OCI-LY7 (cell line): ENCODE results near the gene NOD1. TPM values are rescaled to one million over a fixed set of nuclear protein-coding genes. Genes with fewer than 3 reads are reported as not detected.

Experiments
- BruUV-seq: library from RNA; stranded (reverse); fragments of 400-500 nt; replicated peaks from 2 replicates; lab custom pipeline; 2021; lab: Mats Ljungman, UMichigan
- CTCF ChIA-PET: fragments of 300-600 bp; sonication (Branson Sonifier 250); formaldehyde crosslinking; loops from one replicate; lab custom pipeline; 2022; ENCODE audit warnings: antibody characterized with exemption; ENCODE audit not compliant: unreplicated experiment; lab: Charles Lee
- POLR2A ChIA-PET: fragments of 300-600 bp; sonication (Branson Sonifier 250); formaldehyde crosslinking; loops from one replicate; lab custom pipeline; 2022; ENCODE audit warnings: antibody characterized with exemption; lab: Charles Lee
- DNase-seq: peaks from one replicate; pipeline ENCODE4 v3.0.0-alpha.2; 2015; ENCODE audit warnings: low spot score
- H2AFZ ChIP-seq: fragments of 200-600 bp; sonication (generic), shearing (Covaris generic); 2 replicates; pipeline ENCODE4 v1.6.1; 2014; ENCODE audit warnings: mild to moderate bottlenecking, antibody characterized with exemption, low read length, moderate library complexity
- H3K27ac ChIP-seq: fragments of 200-600 bp; sonication (generic); 2 replicates; pipeline ENCODE4 v1.5.1; 2014; ENCODE audit warnings: mixed run types, low read depth, mild to moderate bottlenecking, moderate library complexity, low read length, inconsistent platforms; ENCODE audit not compliant: poor library complexity, severe bottlenecking
- H3K36me3 ChIP-seq: fragments of 200-600 bp; sonication (generic); 2 replicates; pipeline ENCODE4 v1.6.1; 2014; ENCODE audit warnings: mild to moderate bottlenecking, antibody characterized with exemption, low read length, moderate library complexity, mixed read lengths; ENCODE audit not compliant: insufficient read depth
- H3K4me1 ChIP-seq: fragments of 200-600 bp; sonication (generic); 2 replicates; pipeline ENCODE4 v1.5.1; 2014; ENCODE audit warnings: mild to moderate bottlenecking, low read length; ENCODE audit not compliant: insufficient read depth, poor library complexity, severe bottlenecking
- H3K4me2 ChIP-seq: fragments of 200-600 bp; sonication (generic); 2 replicates; pipeline ENCODE4 v1.6.1; 2014; ENCODE audit warnings: mild to moderate bottlenecking, low read length
- H3K4me3 ChIP-seq: fragments of 200-600 bp; sonication (generic); 2 replicates; pipeline ENCODE4 v1.5.1; 2014; ENCODE audit warnings: mild to moderate bottlenecking, low read depth, low read length; ENCODE audit not compliant: poor library complexity, severe bottlenecking
- H3K79me2 ChIP-seq: fragments of 200-600 bp; sonication (generic); 2 replicates; pipeline ENCODE4 v1.6.1; 2016; ENCODE audit warnings: low read depth, mild to moderate bottlenecking, low read length, moderate library complexity, mixed read lengths; ENCODE audit not compliant: insufficient read depth
- H3K9me2 ChIP-seq: fragments of 200-600 bp; sonication (generic); 2 replicates; pipeline ENCODE4 v1.6.1; 2016; ENCODE audit warnings: mild to moderate bottlenecking, low read length, mixed read lengths; ENCODE audit not compliant: insufficient read depth
- H3K9me3 ChIP-seq: fragments of 200-600 bp; sonication (generic); 2 replicates; pipeline ENCODE4 v1.6.1; 2014; ENCODE audit warnings: mild to moderate bottlenecking, mixed run types, low read length, mixed read lengths
- H4K20me1 ChIP-seq: fragments of 200-600 bp; sonication (generic); 2 replicates; pipeline ENCODE4 v1.6.1; 2014; ENCODE audit warnings: mild to moderate bottlenecking, antibody characterized with exemption, low read length, moderate library complexity, mixed read lengths; ENCODE audit not compliant: insufficient read depth
- CTCF ChIP-seq: fragments of 200-600 bp; sonication (generic); conservative IDR thresholded peaks from 2 replicates; pipeline ENCODE4 v1.5.1; 2014; ENCODE audit warnings: mild to moderate bottlenecking, antibody characterized with exemption, low read length, moderate library complexity, mixed read lengths
- EZH2phosphoT487 ChIP-seq: fragments of 200-600 bp; sonication (generic); IDR thresholded peaks from 2 replicates; pipeline ENCODE4 v1.6.1; 2018; ENCODE audit warnings: low read depth, borderline replicate concordance, mild to moderate bottlenecking, mixed run types, antibody characterized with exemption, low read length, moderate library complexity, mixed read lengths
- intact Hi-C: fragments of 100-400 bp; cut with micrococcal nuclease; formaldehyde crosslinking; loops from one replicate; pipeline ENCODE4 v1.10.0; 2022; ENCODE audit not compliant: unreplicated experiment
- total RNA-seq, 2 experiments: library from RNA; depleted of rRNA in 1 of 2; stranded (reverse); fragments of >200 nt in 1 of 2; shearing (Covaris generic) in 1 of 2; gene quantifications; 2 replicates each; pipeline ENCODE4 v1.2.3, GENCODE V29; 2014 to 2022

The NOD1 gene
- total RNA-seq, 2 experiments from 2014 or later = 8.4 to 10.3 TPM

GRCh38 chr7:30519122-30519521 is 40.5 kb upstream of the NOD1 start:
- no peak for DNase-seq
- POLR2A ChIA-PET = no interaction called here
- Histone ChIP-seq H3K9me2 (no peaks in the 10 kb centered on the region), H2AFZ (no peak overlapping the region), H3K4me1 (peaks cover 20% of the 10 kb centered on the region), H3K4me3 (no peak overlapping the region), H4K20me1 (no peaks in the 10 kb centered on the region), H3K27ac (no peak overlapping the region), H3K36me3 (no peaks in the 10 kb centered on the region), H3K9me3 (no peaks in the 10 kb centered on the region), H3K4me2 (no peak overlapping the region), H3K79me2 (no peaks in the 10 kb centered on the region)
- no peak for TF ChIP-seq EZH2phosphoT487
- no peak for TF ChIP-seq CTCF
- no TSS peak for BruUV-seq
- intact Hi-C loops = no loop called here
- CTCF ChIA-PET = no interaction called here

GRCh38 chr7:30515761-30516160 is 37.2 kb upstream of the NOD1 start:
- H4K20me1 ChIP-seq = no peaks in the 10 kb centered on the region
- H3K9me3 ChIP-seq = no peaks in the 10 kb centered on the region
- no peak overlapping the region for H3K4me3 ChIP-seq
- H3K9me2 ChIP-seq = no peaks in the 10 kb centered on the region
- ChIA-PET CTCF (no interaction called here), POLR2A (interaction anchor here (1.0 kb wide), 1 partner anchor 34 kb away, joined by 5 read pairs; no protein-coding TSS in a partner anchor)
- H2AFZ ChIP-seq = no peak overlapping the region
- no peaks in the 10 kb centered on the region for H3K79me2 ChIP-seq
- intact Hi-C loops = no loop called here
- H3K4me1 ChIP-seq = peaks cover 11% of the 10 kb centered on the region
- H3K27ac ChIP-seq = no peak overlapping the region
- BruUV-seq = no TSS peak
- no peak for DNase-seq
- no peak overlapping the region for H3K4me2 ChIP-seq
- no peak for TF ChIP-seq CTCF
- no peak for TF ChIP-seq EZH2phosphoT487
- H3K36me3 ChIP-seq = no peaks in the 10 kb centered on the region

GRCh38 chr7:30514776-30515175 is 36.2 kb upstream of the NOD1 start:
- no TSS peak for BruUV-seq
- no peak for DNase-seq

More at GRCh38 chr7:30514776-30515175, 36.2 kb upstream of the NOD1 start:
- no peaks in the 10 kb centered on the region for H3K9me3 ChIP-seq
- H4K20me1 ChIP-seq = no peaks in the 10 kb centered on the region
- peaks cover under 1% of the 10 kb centered on the region for H3K4me1 ChIP-seq
- H3K9me2 ChIP-seq = no peaks in the 10 kb centered on the region
- CTCF ChIA-PET = no interaction called here
- H3K4me3 ChIP-seq = no peak overlapping the region
- no peaks in the 10 kb centered on the region for H3K36me3 ChIP-seq
- intact Hi-C loops = loop anchor here (5.0 kb wide), 1 partner anchor 33 kb away; no protein-coding TSS in a partner anchor
- H3K79me2 ChIP-seq = no peaks in the 10 kb centered on the region
- no peak for TF ChIP-seq CTCF
- no peak for TF ChIP-seq EZH2phosphoT487
- H2AFZ ChIP-seq = no peak overlapping the region
- no peak overlapping the region for H3K27ac ChIP-seq
- POLR2A ChIA-PET = interaction anchor here (0.7 to 0.8 kb wide), 2 partner anchors 9 to 36 kb away, joined by 3 read pairs; no protein-coding TSS in a partner anchor
- no peak overlapping the region for H3K4me2 ChIP-seq
